ENCODE measurements around the gene IKZF3. TPM values are rescaled to one million over a fixed set of nuclear protein-coding genes. Genes with fewer than 3 reads are reported as not detected.
A peak's percentile ranks its signal among the peaks of the same experiment; 100 is the strongest.

Gene IKZF3
- total and polyA plus RNA-seq, 10 of the 15 experiments (the other 5 are each of a cell fraction or from before 2014, with no cell fraction given), result 5.5 to 98.2 (median 47.6) TPM

- TF ChIP-seq, protein P1, sequence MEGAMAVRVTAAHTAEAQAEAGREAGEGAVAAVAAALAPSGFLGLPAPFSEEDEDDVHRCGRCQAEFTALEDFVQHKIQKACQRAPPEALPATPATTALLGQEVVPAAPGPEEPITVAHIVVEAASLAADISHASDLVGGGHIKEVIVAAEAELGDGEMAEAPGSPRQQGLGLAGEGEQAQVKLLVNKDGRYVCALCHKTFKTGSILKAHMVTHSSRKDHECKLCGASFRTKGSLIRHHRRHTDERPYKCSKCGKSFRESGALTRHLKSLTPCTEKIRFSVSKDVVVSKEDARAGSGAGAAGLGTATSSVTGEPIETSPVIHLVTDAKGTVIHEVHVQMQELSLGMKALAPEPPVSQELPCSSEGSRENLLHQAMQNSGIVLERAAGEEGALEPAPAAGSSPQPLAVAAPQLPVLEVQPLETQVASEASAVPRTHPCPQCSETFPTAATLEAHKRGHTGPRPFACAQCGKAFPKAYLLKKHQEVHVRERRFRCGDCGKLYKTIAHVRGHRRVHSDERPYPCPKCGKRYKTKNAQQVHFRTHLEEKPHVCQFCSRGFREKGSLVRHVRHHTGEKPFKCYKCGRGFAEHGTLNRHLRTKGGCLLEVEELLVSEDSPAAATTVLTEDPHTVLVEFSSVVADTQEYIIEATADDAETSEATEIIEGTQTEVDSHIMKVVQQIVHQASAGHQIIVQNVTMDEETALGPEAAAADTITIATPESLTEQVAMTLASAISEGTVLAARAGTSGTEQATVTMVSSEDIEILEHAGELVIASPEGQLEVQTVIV (IDR thresholded peaks at IDR 0.05; ENCODE audit: borderline replicate concordance, partially characterized antibody), result no peak
- TF ChIP-seq SMAD5 (IDR thresholded peaks at IDR 0.05; ENCODE audit: low read depth) (no peak), ESRRA (IDR thresholded peaks at IDR 0.05; ENCODE audit: low read length) (no peak), NBN (IDR thresholded peaks at IDR 0.05) (peak; percentile 85), TCF3 (IDR thresholded peaks at IDR 0.05; ENCODE audit: borderline replicate concordance, insufficient read depth, low read depth, low read length) (no peak), NFYB (IDR thresholded peaks at IDR 0.05; ENCODE audit: insufficient read depth, low read depth, low read length) (no peak), NR2F1 (conservative IDR thresholded peaks at IDR 0.05) (peak; percentile 46; the same call in 1 of the 2 replicates), ETV6 (conservative IDR thresholded peaks at IDR 0.05 in 1 of 2, IDR thresholded peaks at IDR 0.05 in 1 of 2; ENCODE audit: borderline replicate concordance in 1 of 2, low read depth in 1 of 2) (0 out of 4 replicates have a peak, but pooled peaks of 1 of the 2 experiments have one; percentile 8), WRNIP1 (IDR thresholded peaks at IDR 0.05; ENCODE audit: borderline replicate concordance, low read depth, low read length) (no peak), YY1 (IDR thresholded peaks at IDR 0.05; ENCODE audit: low read depth, low read length) (no peak), NR2C2 (IDR thresholded peaks at IDR 0.05; ENCODE audit: borderline replicate concordance, control insufficient read depth, insufficient read length, low read depth) (no peak), CREM (IDR thresholded peaks at IDR 0.05; ENCODE audit: low read depth) (no peak), SKIL (IDR thresholded peaks at IDR 0.05; ENCODE audit: low read depth, poor library complexity, severe bottlenecking) (peak; percentile 61), STAT1 (conservative IDR thresholded peaks at IDR 0.05) (no peak), CBX3 (IDR thresholded peaks at IDR 0.05; ENCODE audit: borderline replicate concordance, low read depth) (no peak), ZNF687 (IDR thresholded peaks at IDR 0.05) (peak; percentile 92), FOXK2 (IDR thresholded peaks at IDR 0.05) (no peak; the same call in 1 of the 2 replicates), RAD21 (IDR thresholded peaks at IDR 0.05; ENCODE audit: insufficient read depth, low read depth, low read length) (no peak), POLR2A (IDR thresholded peaks at IDR 0.05; ENCODE audit: low read depth, low read length) (peak; percentile 56), MEF2A (IDR thresholded peaks at IDR 0.05; ENCODE audit: insufficient read depth, low read depth, low read length) (0 out of 2 replicates have a peak, but pooled peaks have one; percentile 49), LARP7 (IDR thresholded peaks at IDR 0.05) (no peak), POLR2AphosphoS2 (IDR thresholded peaks at IDR 0.05; ENCODE audit: low read depth, low read length) (no peak), ASH2L (IDR thresholded peaks at IDR 0.05; ENCODE audit: borderline replicate concordance, low read depth) (no peak)
Observed at GRCh38 chr17:39767147-39767546, 97.0 kb downstream of the IKZF3 start (continued).
